Inflammatory macrophage treated with lipopolysaccharide for 4 hours (primary cell): ENCODE results near the gene BTNL8.

Source experiments
- DNase-seq: peaks from one replicate; pipeline ENCODE4 v3.0.0-alpha.2; 2020

BTNL8 gene

GRCh38 chr5:180898621-180899246 lies at the start of gene BTNL8:
Gene BTNL8 (plus strand): TSS chr5:180899159. CDS start chr5:180899311, 152 bp downstream.
- DNase-seq: no peak

GRCh38 chr5:180849827-180850226 lies 49.1 kb upstream of the BTNL8 start:
- DNase-seq: no peak

GRCh38 chr5:180850434-180851078 lies 48.4 kb upstream of the BTNL8 start:
- no peak for DNase-seq

GRCh38 chr5:180852495-180852894 lies 46.5 kb upstream of the BTNL8 start:
- DNase-seq: no peak

- no peak for DNase-seq
These were observed 45.7 kb upstream of the BTNL8 start for GRCh38 chr5:180853121-180853847.

- no peak for DNase-seq
These were observed 45.1 kb upstream of the BTNL8 start for GRCh38 chr5:180853848-180854176.

GRCh38 chr5:180858586-180858985 lies 40.4 kb upstream of the BTNL8 start:
- DNase-seq: peak; percentile 72

GRCh38 chr5:180860273-180860886 lies 38.6 kb upstream of the BTNL8 start:
- peak; percentile 25 for DNase-seq

GRCh38 chr5:180860887-180861822 lies 37.8 kb upstream of the BTNL8 start, which contains the start of gene ZFP62:
Gene ZFP62 (minus strand): TSS chr5:180861276. CDS start chr5:180861219, 57 bp downstream.
- peak; percentile 90 for DNase-seq

- DNase-seq: no peak
These were observed 36.3 kb upstream of the BTNL8 start for GRCh38 chr5:180862645-180863044.

GRCh38 chr5:180865981-180866695 lies 32.8 kb upstream of the BTNL8 start:
- DNase-seq: no peak

- DNase-seq: no peak
These were observed 32.0 kb upstream of the BTNL8 start for GRCh38 chr5:180866985-180867384.

- peak; percentile 79 for DNase-seq
These were observed 30.0 kb upstream of the BTNL8 start for GRCh38 chr5:180868960-180869359.

GRCh38 chr5:180869587-180869986 lies 29.4 kb upstream of the BTNL8 start:
- DNase-seq: no peak

- DNase-seq: no peak
These were observed 28.5 kb upstream of the BTNL8 start for GRCh38 chr5:180870276-180871068.

- DNase-seq: no peak
These were observed 26.5 kb upstream of the BTNL8 start for GRCh38 chr5:180872419-180872818.

GRCh38 chr5:180873615-180874520 lies 25.1 kb upstream of the BTNL8 start:
- DNase-seq: peak; percentile 93

- DNase-seq: no peak
These were observed 24.0 kb upstream of the BTNL8 start for GRCh38 chr5:180874804-180875582.

GRCh38 chr5:180875860-180876426 lies 23.0 kb upstream of the BTNL8 start:
- no peak for DNase-seq
